ENCODE data around the gene KIAA0232.

DNA sequence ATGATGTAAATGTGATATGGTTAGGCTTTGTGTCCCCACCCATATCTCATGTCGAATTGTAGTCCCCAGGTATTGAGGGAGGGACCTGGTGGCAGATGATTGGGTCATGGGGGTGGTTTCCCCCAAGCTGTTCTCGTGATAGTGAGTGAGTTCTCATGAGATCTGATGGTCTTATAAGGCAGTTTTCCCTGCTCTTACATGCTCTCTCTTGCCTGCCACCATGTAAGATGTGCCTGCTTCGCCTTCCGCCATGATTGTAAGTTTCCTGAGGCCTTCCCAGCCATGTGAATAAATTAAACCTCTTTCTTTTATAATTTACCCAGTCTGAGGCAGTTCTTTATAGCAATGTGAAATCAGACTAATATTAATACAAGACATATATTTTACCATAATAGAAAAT, 42.6 kb upstream of the KIAA0232 start:
- TF ChIP-seq, protein P1, sequence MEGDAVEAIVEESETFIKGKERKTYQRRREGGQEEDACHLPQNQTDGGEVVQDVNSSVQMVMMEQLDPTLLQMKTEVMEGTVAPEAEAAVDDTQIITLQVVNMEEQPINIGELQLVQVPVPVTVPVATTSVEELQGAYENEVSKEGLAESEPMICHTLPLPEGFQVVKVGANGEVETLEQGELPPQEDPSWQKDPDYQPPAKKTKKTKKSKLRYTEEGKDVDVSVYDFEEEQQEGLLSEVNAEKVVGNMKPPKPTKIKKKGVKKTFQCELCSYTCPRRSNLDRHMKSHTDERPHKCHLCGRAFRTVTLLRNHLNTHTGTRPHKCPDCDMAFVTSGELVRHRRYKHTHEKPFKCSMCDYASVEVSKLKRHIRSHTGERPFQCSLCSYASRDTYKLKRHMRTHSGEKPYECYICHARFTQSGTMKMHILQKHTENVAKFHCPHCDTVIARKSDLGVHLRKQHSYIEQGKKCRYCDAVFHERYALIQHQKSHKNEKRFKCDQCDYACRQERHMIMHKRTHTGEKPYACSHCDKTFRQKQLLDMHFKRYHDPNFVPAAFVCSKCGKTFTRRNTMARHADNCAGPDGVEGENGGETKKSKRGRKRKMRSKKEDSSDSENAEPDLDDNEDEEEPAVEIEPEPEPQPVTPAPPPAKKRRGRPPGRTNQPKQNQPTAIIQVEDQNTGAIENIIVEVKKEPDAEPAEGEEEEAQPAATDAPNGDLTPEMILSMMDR (IDR thresholded peaks at IDR 0.05; ENCODE audit: insufficient read depth, low read length, poor library complexity, severe bottlenecking) = no peak
- TF ChIP-seq EZH2phosphoT487 (conservative IDR thresholded peaks at IDR 0.05; ENCODE audit: low read length) = no peak

Data from SU-DHL-6 (cell line).